ENCODE data around the gene SDF4. TPM values are rescaled to one million over a fixed set of nuclear protein-coding genes. Genes with fewer than 3 reads are reported as not detected.
"Not testable (repeated sequence)": the region's sequence is repeated elsewhere in the genome, so short reads cannot be mapped to it uniquely, and the experiment has no call there.

The SDF4 gene
- total RNA-seq, 1 donor from 2014 or later, result 18.4 TPM

GRCh38 chr1:1177452-1178206 is 54.2 kb downstream of the SDF4 start:
- no peak for DNase-seq

- DNase-seq, result no peak
Measured at GRCh38 chr1:1176931-1177330, 54.9 kb downstream of the SDF4 start.

- not testable (repeated sequence) for DNase-seq
Measured at GRCh38 chr1:1176063-1176761, 55.6 kb downstream of the SDF4 start.

GRCh38 chr1:1175221-1176062 is 56.4 kb downstream of the SDF4 start:
- no peak for DNase-seq

- no peak for DNase-seq
Measured at GRCh38 chr1:1173793-1174415, 57.9 kb downstream of the SDF4 start, which contains the start of gene TTLL10. Gene TTLL10 (plus strand): TSS chr1:1173880. CDS start chr1:1179216, 5,336 bp downstream.

- no peak for DNase-seq
Measured at GRCh38 chr1:1173061-1173792, 58.6 kb downstream of the SDF4 start.

- DNase-seq, result no peak
Measured at GRCh38 chr1:1171546-1172340, 60.1 kb downstream of the SDF4 start.

GRCh38 chr1:1171161-1171545 is 60.6 kb downstream of the SDF4 start:
- DNase-seq, result no peak

- no peak for DNase-seq
Measured at GRCh38 chr1:1170215-1171091, 61.3 kb downstream of the SDF4 start.

GRCh38 chr1:1169429-1170214 is 62.2 kb downstream of the SDF4 start:
- DNase-seq, result no peak

- no peak for DNase-seq
Measured at GRCh38 chr1:1168451-1169411, 63.1 kb downstream of the SDF4 start.

- DNase-seq, result no peak
Measured at GRCh38 chr1:1167841-1168450, 63.9 kb downstream of the SDF4 start.

- DNase-seq, result no peak
Measured at GRCh38 chr1:1167398-1167821, 64.4 kb downstream of the SDF4 start.

Measured in occipital lobe (tissue), 2 donors.